Neural cell (in vitro differentiated cells): ENCODE data around the gene SBK3. TPM values are rescaled to one million over a fixed set of nuclear protein-coding genes. Genes with fewer than 3 reads are reported as not detected.
A peak's percentile ranks its signal among the peaks of the same experiment; 100 is the strongest.

ENCODE experiments used
- H2AFZ ChIP-seq: fragments of 200-600, 300-800 bp; sonication (generic), shearing (Covaris generic); 2 replicates; pipeline ENCODE4 v1.6.0; 2014; ENCODE audit warnings: low read depth, mild to moderate bottlenecking, antibody characterized with exemption, low read length, moderate library complexity
- H3F3A ChIP-seq: fragments of 200-600 bp; shearing (Covaris generic); 2 replicates; pipeline ENCODE4 v1.6.1; 2016; ENCODE audit warnings: mild to moderate bottlenecking, moderate library complexity, mixed read lengths, antibody characterized with exemption, low read length; ENCODE audit not compliant: insufficient read depth, poor library complexity, severe bottlenecking
- H3K27ac ChIP-seq: fragments of 200-600, 300-800 bp; sonication (generic), shearing (Covaris generic); 2 replicates; pipeline ENCODE4 v1.5.1; 2014; ENCODE audit warnings: mild to moderate bottlenecking, low read length, moderate library complexity
- H3K27me3 ChIP-seq: fragments of 300-800, 200-600 bp; sonication (generic), shearing (Covaris generic); 2 replicates; pipeline ENCODE4 v1.6.0; 2014; ENCODE audit warnings: mild to moderate bottlenecking, low read depth, low read length, moderate library complexity; ENCODE audit not compliant: insufficient read depth
- H3K36me3 ChIP-seq: fragments of 300-800, 200-600 bp; sonication (generic), shearing (Covaris generic); 2 replicates; pipeline ENCODE4 v1.5.1; 2014; ENCODE audit warnings: mild to moderate bottlenecking, antibody characterized with exemption, low read length, moderate library complexity; ENCODE audit not compliant: insufficient read depth
- H3K4me2 ChIP-seq: fragments of 300-800, 200-600 bp; sonication (generic), shearing (Covaris generic); 2 replicates; pipeline ENCODE4 v1.6.0; 2014; ENCODE audit warnings: mild to moderate bottlenecking, low read length
- H3K4me3 ChIP-seq: fragments of 300-800, 200-600 bp; sonication (generic), shearing (Covaris generic); 2 replicates; pipeline ENCODE4 v1.5.1; 2014; ENCODE audit warnings: mild to moderate bottlenecking, low read length, moderate library complexity
- H3K79me2 ChIP-seq: fragments of 200-600 bp; shearing (Covaris generic); replicated peaks from 2 replicates; pipeline ENCODE4 v1.6.0; 2014; ENCODE audit warnings: mild to moderate bottlenecking, low read length, moderate library complexity; ENCODE audit not compliant: insufficient read depth
- H3K9ac ChIP-seq: fragments of 300-800, 200-600 bp; sonication (generic), shearing (Covaris generic); 2 replicates; pipeline ENCODE4 v1.6.1; 2016; ENCODE audit warnings: mild to moderate bottlenecking, low read length, mixed read lengths
- H3K9me2 ChIP-seq: fragments of 200-600 bp; shearing (Covaris generic); 2 replicates; pipeline ENCODE4 v1.6.1; 2016; ENCODE audit warnings: mild to moderate bottlenecking, low read length, mixed read lengths; ENCODE audit not compliant: insufficient read depth
- H3K9me3 ChIP-seq: fragments of 200-600, 300-800 bp; sonication (generic), shearing (Covaris generic); 2 replicates; pipeline ENCODE4 v1.6.1; 2016; ENCODE audit warnings: mild to moderate bottlenecking, mixed run types, low read length, moderate library complexity, mixed read lengths
- H4K20me1 ChIP-seq: fragments of 200-600 bp; shearing (Covaris generic); 2 replicates; pipeline ENCODE4 v1.6.1; 2016; ENCODE audit warnings: mild to moderate bottlenecking, mixed run types; ENCODE audit not compliant: insufficient read depth
- EP300 ChIP-seq: fragments of 450-650 bp; conservative IDR thresholded peaks from 2 replicates; pipeline ENCODE4 v1.6.1; 2014; ENCODE audit warnings: antibody characterized with exemption, mild to moderate bottlenecking, moderate library complexity; ENCODE audit not compliant: poor library complexity, severe bottlenecking
- MXI1 ChIP-seq: fragments of 450-650 bp; conservative IDR thresholded peaks from 2 replicates; pipeline ENCODE4 v1.6.1; 2014; ENCODE audit warnings: antibody characterized with exemption, mild to moderate bottlenecking; ENCODE audit not compliant: poor library complexity, severe bottlenecking
- POLR2AphosphoS5 ChIP-seq: IDR thresholded peaks from 2 replicates; pipeline ENCODE4 v1.6.1; 2012
- SMC3 ChIP-seq: fragments of 450-650 bp; conservative IDR thresholded peaks from 2 replicates; pipeline ENCODE4 v1.6.1; 2014; ENCODE audit warnings: antibody characterized with exemption, mild to moderate bottlenecking, moderate library complexity; ENCODE audit not compliant: poor library complexity
- TAF1 ChIP-seq: IDR thresholded peaks from 2 replicates; pipeline ENCODE4 v1.6.1; 2012; ENCODE audit warnings: low read depth
- polyA plus RNA-seq: library from polyadenylated mRNA; depleted of rRNA; stranded (reverse); fragments of >200 nt; gene quantifications from 2 replicates; pipeline ENCODE4 v1.2.3, GENCODE V29; 2014
- TF ChIP-seq, protein P1 (sequence below): IDR thresholded peaks from 2 replicates; pipeline ENCODE4 v1.6.1; 2012; ENCODE audit warnings: borderline replicate concordance

The SBK3 gene
- polyA plus RNA-seq, 1 donor from 2014 or later, result not detected

DNA sequence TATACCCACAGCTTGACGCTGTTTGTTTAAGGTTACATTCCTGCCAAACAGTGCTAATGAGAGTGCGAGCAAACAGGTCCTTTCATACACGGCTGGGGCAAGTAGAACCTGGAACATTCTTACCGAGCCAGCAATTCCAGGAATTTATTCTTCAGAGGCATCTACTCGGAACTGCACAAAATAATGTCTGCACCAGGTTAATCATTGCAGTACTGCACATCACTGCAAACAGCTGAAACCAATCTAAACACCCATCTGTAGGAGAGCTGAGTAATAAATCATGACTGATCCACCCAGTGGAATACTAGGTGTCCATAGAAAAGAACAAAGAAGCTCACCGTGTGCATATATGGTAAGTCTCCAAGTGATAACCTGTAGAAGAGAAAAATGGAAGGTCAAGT is 36.5 kb upstream of the SBK3 start:
- no peaks in the 10 kb centered on the region for H3K9me3 ChIP-seq
- H3K27ac ChIP-seq, result no peak overlapping the region
- H3K36me3 ChIP-seq, result no peaks in the 10 kb centered on the region
- H3K27me3 ChIP-seq, result no peaks in the 10 kb centered on the region
- H2AFZ ChIP-seq, result no peak overlapping the region
- H4K20me1 ChIP-seq, result no peaks in the 10 kb centered on the region
- H3K4me3 ChIP-seq, result no peak overlapping the region
- peaks cover 21% of the 10 kb centered on the region for H3K79me2 ChIP-seq
- no peaks in the 10 kb centered on the region for H3F3A ChIP-seq
- H3K9ac ChIP-seq, result no peak overlapping the region
- H3K9me2 ChIP-seq, result no peaks in the 10 kb centered on the region
- TF ChIP-seq TAF1 (no peak), EP300 (no peak)
- TF ChIP-seq, protein P1, sequence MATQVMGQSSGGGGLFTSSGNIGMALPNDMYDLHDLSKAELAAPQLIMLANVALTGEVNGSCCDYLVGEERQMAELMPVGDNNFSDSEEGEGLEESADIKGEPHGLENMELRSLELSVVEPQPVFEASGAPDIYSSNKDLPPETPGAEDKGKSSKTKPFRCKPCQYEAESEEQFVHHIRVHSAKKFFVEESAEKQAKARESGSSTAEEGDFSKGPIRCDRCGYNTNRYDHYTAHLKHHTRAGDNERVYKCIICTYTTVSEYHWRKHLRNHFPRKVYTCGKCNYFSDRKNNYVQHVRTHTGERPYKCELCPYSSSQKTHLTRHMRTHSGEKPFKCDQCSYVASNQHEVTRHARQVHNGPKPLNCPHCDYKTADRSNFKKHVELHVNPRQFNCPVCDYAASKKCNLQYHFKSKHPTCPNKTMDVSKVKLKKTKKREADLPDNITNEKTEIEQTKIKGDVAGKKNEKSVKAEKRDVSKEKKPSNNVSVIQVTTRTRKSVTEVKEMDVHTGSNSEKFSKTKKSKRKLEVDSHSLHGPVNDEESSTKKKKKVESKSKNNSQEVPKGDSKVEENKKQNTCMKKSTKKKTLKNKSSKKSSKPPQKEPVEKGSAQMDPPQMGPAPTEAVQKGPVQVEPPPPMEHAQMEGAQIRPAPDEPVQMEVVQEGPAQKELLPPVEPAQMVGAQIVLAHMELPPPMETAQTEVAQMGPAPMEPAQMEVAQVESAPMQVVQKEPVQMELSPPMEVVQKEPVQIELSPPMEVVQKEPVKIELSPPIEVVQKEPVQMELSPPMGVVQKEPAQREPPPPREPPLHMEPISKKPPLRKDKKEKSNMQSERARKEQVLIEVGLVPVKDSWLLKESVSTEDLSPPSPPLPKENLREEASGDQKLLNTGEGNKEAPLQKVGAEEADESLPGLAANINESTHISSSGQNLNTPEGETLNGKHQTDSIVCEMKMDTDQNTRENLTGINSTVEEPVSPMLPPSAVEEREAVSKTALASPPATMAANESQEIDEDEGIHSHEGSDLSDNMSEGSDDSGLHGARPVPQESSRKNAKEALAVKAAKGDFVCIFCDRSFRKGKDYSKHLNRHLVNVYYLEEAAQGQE, result no peak
- H3K4me2 ChIP-seq, result no peak overlapping the region

DNA sequence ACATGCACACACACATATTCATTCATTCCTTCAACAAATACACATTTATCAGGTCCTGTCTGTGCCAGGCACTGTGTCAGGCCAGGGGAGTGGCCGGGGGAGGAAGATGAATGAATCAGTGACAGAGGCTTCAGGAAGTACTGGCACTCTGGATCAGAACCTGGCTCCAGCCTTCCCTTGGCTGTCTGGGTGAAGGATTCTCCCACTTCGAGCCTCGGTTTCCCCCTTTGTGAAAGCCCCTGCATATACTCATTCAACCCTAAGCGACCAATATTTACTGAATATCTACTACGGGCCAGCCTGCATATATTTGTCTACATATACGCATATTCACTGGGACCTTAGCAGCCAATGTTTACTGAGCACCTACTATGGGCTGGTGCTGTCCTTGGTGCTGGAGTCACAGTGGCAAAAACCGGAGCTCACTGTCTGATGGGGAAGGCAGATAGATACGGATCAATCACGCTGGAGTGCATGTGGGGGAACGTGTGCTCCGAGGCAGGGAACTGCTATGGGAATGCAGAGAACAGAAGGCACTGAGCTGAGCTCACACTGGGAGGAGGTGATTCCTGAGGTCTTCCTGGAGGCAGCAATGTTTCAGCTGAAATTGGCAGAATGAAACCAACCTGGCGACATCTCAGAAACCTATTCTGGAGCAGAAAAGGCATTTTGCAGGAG is 35.9 kb upstream of the SBK3 start:
- Histone ChIP-seq H3K27me3 (no peaks in the 10 kb centered on the region), H3F3A (no peaks in the 10 kb centered on the region), H3K9me3 (no peaks in the 10 kb centered on the region), H3K79me2 (peaks cover 21% of the 10 kb centered on the region), H3K4me3 (peak overlapping the region; percentile 94), H3K9me2 (no peaks in the 10 kb centered on the region), H4K20me1 (no peaks in the 10 kb centered on the region), H3K9ac (peak overlapping the region; percentile 98), H2AFZ (peak overlapping the region; percentile 61), H3K27ac (peak overlapping the region; percentile 81), H3K4me2 (peak overlapping the region; percentile 48), H3K36me3 (no peaks in the 10 kb centered on the region)
- no peak for TF ChIP-seq SMC3

DNA sequence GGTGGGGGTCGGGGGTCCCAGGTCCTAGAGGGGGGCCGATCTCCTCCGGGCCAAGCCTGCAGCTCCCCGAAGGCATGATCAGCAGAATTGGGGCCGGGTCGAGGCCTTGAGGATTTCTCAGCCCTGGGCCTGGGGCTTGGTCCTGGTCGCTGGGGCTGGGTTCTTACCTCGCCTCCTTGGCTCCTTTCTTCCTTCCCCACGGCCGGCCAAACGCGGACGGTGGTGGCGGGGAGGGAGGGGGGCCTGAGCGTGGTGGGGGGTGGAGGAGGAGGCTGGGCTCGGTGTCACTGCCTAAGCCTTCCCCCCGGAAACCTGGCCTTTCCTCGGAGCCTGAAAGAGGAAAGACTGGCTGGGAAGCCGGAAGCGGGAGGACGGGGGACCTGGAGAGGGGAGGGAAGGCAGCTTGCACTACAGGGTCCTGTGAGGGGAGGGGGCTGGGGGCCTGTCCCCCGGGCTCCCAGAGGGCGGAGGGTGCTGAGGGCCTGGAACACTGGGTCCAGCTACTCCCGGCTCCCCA is 35.3 kb upstream of the SBK3 start, which contains the start of gene ZNF579:
TSS of gene ZNF579 (minus strand) at position 221 of the 517 bp plus-strand sequence. CDS start 1,209 bp downstream, outside the sequence.
- Histone ChIP-seq H3K9me2 (no peaks in the 10 kb centered on the region), H2AFZ (peak within 1 kb of the TSS; percentile 61), H3K9me3 (no peaks in the 10 kb centered on the region)

More for the DNA sequence above, 35.3 kb upstream of the SBK3 start, which contains the start of gene ZNF579:
- no peaks in the 10 kb centered on the region for H3K36me3 ChIP-seq
- no peaks in the 10 kb centered on the region for H4K20me1 ChIP-seq
- H3K27me3 ChIP-seq, result no peaks in the 10 kb centered on the region
- peaks cover 21% of the 10 kb centered on the region for H3K79me2 ChIP-seq
- H3K9ac ChIP-seq, result peak within 1 kb of the TSS; percentile 98
- no peak for TF ChIP-seq TAF1
- peak; percentile 74 for TF ChIP-seq POLR2AphosphoS5
- TF ChIP-seq SMC3, result peak; percentile 4
- peak; percentile 39 for TF ChIP-seq MXI1
- TF ChIP-seq, protein P1, result peak; percentile 4
- peak within 1 kb of the TSS; percentile 94 for H3K4me3 ChIP-seq
- no peaks in the 10 kb centered on the region for H3F3A ChIP-seq
- peak within 1 kb of the TSS; percentile 99 for H3K4me2 ChIP-seq
- peak within 1 kb of the TSS; percentile 81 for H3K27ac ChIP-seq
